Testis (tissue), 3 donors: Measurements from ENCODE around the gene NUMA1. TPM values are rescaled to one million over a fixed set of nuclear protein-coding genes. Genes with fewer than 3 reads are reported as not detected.

Experiments used
- microRNA-seq, 2 donors: library from miRNA; unstranded; fragments of <30 nt; microRNA quantifications; one replicate each; pipeline ENCODE4, GENCODE V29; 2016; ENCODE audit warnings: borderline number of aligned reads in 2 of 2, borderline replicate concordance in 1 of 2
- polyA plus RNA-seq: library from polyadenylated mRNA; stranded (reverse); fragments of 350-450 nt; fragmentation: Illumina TruSeq; extraction: RNeasy Lipid Tissue Mini Kit (QIAGEN cat#74804); gene quantifications from one replicate; pipeline ENCODE4 v1.2.3, GENCODE V29; 2014; ENCODE audit warnings: low read depth, low replicate concordance; ENCODE audit not compliant: insufficient read depth
- small RNA-seq, 2 donors: library from RNA; depleted of rRNA; stranded (forward); fragments of <200 nt; gene quantifications; one replicate each; pipeline ENCODE3, GENCODE V24; 2016
- total RNA-seq, 2 donors: library from RNA; depleted of rRNA; stranded (reverse); fragments of >200 nt; gene quantifications; one replicate each; pipeline ENCODE4 v1.2.3, GENCODE V29; 2016

NUMA1 gene
- total and polyA plus RNA-seq, 3 donors from 2014 or later, result 186 to 470 (median 452) TPM

Small RNA genes within 50 kb of the gene (microRNA-seq; reads per million reads assigned to microRNA genes)
- 0 reads per million in 2 donors for gene MIR3165

Small RNA genes within 50 kb of the gene (small RNA-seq; reads per million reads assigned to genes)
- gene MIR3165 (0 reads per million in 2 donors), gene RNU6-72P (0 reads per million in 2 donors)

Other genes with a start within 250 kb of the NUMA1 start
- gene DEFB108B, start 247.3 kb downstream of the NUMA1 start, total RNA-seq, result not detected
- gene DEFB108B, start 247.3 kb downstream of the NUMA1 start, polyA plus RNA-seq, result not detected
- not detected for gene DEFB131B, start 202.1 kb downstream of the NUMA1 start, total RNA-seq
- not detected for gene DEFB131B, start 202.1 kb downstream of the NUMA1 start, polyA plus RNA-seq
- 10 to 100 TPM in 1 of 2 donors, 1 to 10 TPM in 1; 9.0 to 14.5 TPM for gene XNDC1N, start 151.9 kb downstream of the NUMA1 start, total RNA-seq
- 5.0 TPM for gene XNDC1N, start 151.9 kb downstream of the NUMA1 start, polyA plus RNA-seq
- gene RNF121, start 151.5 kb downstream of the NUMA1 start, total RNA-seq, result 10 to 100 TPM; 51.7 to 72.5 TPM
- 54.4 TPM for gene RNF121, start 151.5 kb downstream of the NUMA1 start, polyA plus RNA-seq
- gene IL18BP, start 81.6 kb downstream of the NUMA1 start, total RNA-seq, result 10 to 100 TPM; 13.5 to 16.8 TPM
- 11.7 TPM for gene IL18BP, start 81.6 kb downstream of the NUMA1 start, polyA plus RNA-seq
- gene LRRC51, start 308 bp upstream of the NUMA1 start, total RNA-seq, result 10 to 100 TPM; 50.8 to 84.6 TPM
- gene LRRC51, start 308 bp upstream of the NUMA1 start, polyA plus RNA-seq, result 200 TPM
- 100 to 1,000 TPM in 1 of 2 donors, 10 to 100 TPM in 1; 89.0 to 107 TPM for gene LAMTOR1, start 22.8 kb upstream of the NUMA1 start, total RNA-seq
- gene LAMTOR1, start 22.8 kb upstream of the NUMA1 start, polyA plus RNA-seq, result 86.9 TPM
- gene TOMT, start 25.4 kb upstream of the NUMA1 start, total RNA-seq, result under 1 TPM in 1 of 2 donors, not detected in 1; 0.43 TPM
- gene TOMT, start 25.4 kb upstream of the NUMA1 start, polyA plus RNA-seq, result not detected
- 10 to 100 TPM; 61.9 to 66.1 TPM for gene ANAPC15, start 32.2 kb upstream of the NUMA1 start, total RNA-seq
- gene ANAPC15, start 32.2 kb upstream of the NUMA1 start, polyA plus RNA-seq, result 103 TPM
- under 1 TPM in 1 of 2 donors, not detected in 1; 0.55 TPM for gene FOLR3, start 55.2 kb upstream of the NUMA1 start, total RNA-seq
- 0.79 TPM for gene FOLR3, start 55.2 kb upstream of the NUMA1 start, polyA plus RNA-seq
- gene FOLR1, start 111.6 kb upstream of the NUMA1 start, total RNA-seq, result 1 to 10 TPM in 1 of 2 donors, not detected in 1; 1.2 TPM
- gene FOLR1, start 111.6 kb upstream of the NUMA1 start, polyA plus RNA-seq, result 3.7 TPM
- 1 to 10 TPM; 1.3 to 8.7 TPM for gene FOLR2, start 136.3 kb upstream of the NUMA1 start, total RNA-seq
- gene FOLR2, start 136.3 kb upstream of the NUMA1 start, polyA plus RNA-seq, result 37.3 TPM
- gene INPPL1, start 144.2 kb upstream of the NUMA1 start, total RNA-seq, result 100 to 1,000 TPM; 120 to 132 TPM
- gene INPPL1, start 144.2 kb upstream of the NUMA1 start, polyA plus RNA-seq, result 48.1 TPM
- 1 to 10 TPM; 1.3 to 2.0 TPM for gene PHOX2A, start 163.6 kb upstream of the NUMA1 start, total RNA-seq
- gene PHOX2A, start 163.6 kb upstream of the NUMA1 start, polyA plus RNA-seq, result 1.6 TPM